Measurements from ENCODE around the gene ZNF534.
"Not testable (repeated sequence)": the region's sequence is repeated elsewhere in the genome, so short reads cannot be mapped to it uniquely, and the experiment has no call there.

ZNF534 gene

DNA sequence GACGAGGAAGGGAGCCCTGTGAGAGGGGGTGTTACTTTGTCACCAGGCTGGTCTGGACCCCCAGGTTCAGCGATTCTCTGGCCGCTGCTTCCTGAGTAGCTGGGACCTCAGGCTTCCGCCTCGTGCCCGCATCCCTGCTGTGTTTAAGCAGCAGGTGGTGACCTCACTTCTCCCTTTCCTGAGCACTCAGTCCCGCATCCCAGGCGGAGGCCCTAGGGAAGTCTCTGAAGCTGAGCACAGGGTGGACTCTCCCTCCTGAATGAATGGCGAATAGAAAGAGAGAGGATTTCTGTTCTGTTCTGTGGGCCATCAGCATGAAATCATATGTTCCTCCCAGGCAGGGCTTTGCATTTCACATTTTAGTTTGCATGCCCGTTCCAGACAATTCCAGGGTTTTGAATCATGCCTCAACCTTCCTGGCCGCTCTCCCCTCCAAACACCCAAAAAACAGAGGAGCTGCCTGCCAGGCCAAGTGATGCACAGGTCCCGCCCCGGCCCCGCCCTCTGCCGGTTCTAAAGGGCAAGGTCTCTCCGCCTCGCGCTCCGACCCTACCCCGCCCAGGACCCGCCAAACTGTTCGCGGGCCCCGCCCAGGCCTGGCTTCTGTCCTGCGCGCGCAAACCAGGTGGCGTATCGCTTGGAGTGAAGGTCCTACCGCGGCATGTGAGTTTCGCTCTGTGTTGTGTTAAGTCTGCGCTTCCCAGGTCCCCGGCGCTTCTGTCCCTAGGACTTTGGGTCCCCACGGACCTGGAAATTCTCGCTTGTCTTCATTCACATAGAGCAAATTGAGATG, 63.4 kb downstream of the ZNF534 start:
- DNase-seq (ENCODE audit: low read depth): no peak
- H3K4me3 ChIP-seq (ENCODE audit: low read depth, low read length): no peak overlapping the region
- no peak for TF ChIP-seq CTCF (conservative IDR thresholded peaks at IDR 0.05; ENCODE audit: low read depth, low read length)

DNA sequence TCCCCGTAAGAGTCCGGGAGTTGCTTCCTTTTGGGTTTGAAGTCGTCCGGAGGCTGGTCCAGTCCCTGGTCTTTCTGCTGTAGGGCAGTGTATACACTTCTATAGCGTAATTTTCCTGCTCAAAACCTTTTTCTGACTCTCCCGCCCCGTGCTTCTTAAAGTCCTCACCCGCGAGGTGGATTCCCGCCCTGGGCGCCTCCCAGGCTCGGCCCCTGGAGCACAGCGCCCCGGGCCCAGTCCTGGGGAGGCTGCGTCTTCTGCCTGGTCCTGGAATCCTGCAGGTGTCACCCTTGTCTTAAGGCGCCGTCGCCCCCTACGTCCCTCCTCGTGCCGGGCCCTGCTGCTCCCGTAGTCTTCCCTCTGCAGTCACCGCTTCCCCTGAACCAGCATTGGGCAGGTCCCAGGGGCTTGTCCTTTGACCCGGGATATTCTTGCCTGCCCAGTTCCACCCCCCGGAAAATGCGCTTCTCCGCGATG, 64.1 kb downstream of the ZNF534 start:
- H3K4me3 ChIP-seq (ENCODE audit: low read depth, low read length): no peak overlapping the region
- DNase-seq (ENCODE audit: low read depth): no peak
- no peak for TF ChIP-seq CTCF (conservative IDR thresholded peaks at IDR 0.05; ENCODE audit: low read depth, low read length)

GRCh38 chr19:52494518-52494917, 65.6 kb downstream of the ZNF534 start:
- TF ChIP-seq CTCF (conservative IDR thresholded peaks at IDR 0.05; ENCODE audit: low read depth, low read length): no peak
- H3K4me3 ChIP-seq (ENCODE audit: low read depth, low read length): no peak overlapping the region
- DNase-seq (ENCODE audit: low read depth): no peak

DNA sequence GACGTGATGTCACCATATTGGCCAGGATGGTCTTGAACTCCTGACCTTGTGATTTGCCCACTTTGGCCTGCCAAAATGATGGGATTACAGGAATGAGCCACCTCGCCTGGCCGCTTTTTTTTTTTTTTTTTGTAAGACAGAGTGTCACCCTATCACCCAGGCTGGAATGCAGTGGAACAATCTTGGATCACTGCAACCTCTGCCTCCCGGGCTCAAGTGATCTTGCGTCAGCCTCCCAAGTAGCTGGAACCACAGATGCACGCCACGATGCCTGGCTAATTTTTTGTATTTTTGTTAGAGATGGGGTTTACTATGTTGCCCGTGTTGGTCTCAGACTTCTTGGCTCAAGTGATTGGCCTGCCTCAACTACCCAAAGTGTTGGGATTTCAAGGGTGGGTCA, 69.6 kb downstream of the ZNF534 start:
- DNase-seq (ENCODE audit: low read depth): no peak
- H3K4me3 ChIP-seq (ENCODE audit: low read depth, low read length): no peak overlapping the region
- TF ChIP-seq CTCF (conservative IDR thresholded peaks at IDR 0.05; ENCODE audit: low read depth, low read length): no peak

GRCh38 chr19:52500474-52500873, 71.5 kb downstream of the ZNF534 start:
- not testable (repeated sequence) for DNase-seq (ENCODE audit: low read depth); H3K4me3 ChIP-seq (ENCODE audit: low read depth, low read length)

DNA sequence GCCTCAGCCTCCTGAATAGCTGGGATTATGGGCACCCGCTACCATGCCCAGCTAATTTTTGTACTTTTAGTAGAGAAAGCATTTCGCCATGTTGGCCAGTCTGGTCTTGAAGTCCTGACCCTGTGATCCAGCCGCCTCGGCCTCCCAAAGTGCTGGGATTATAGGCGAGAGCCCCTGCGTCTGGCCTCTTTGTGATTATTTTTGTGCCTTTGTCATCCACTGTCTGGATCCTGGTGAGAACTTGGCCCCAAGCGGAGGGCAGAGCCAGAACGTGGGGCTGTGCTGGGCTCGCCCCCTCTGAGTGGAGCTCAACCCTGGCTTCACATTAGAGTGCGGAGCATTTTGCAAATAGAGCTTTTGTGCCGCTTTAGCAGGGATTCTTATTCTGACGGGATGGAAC, 72.0 kb downstream of the ZNF534 start:
- H3K4me3 ChIP-seq (ENCODE audit: low read depth, low read length); DNase-seq (ENCODE audit: low read depth): not testable (repeated sequence)
